Measurements from ENCODE around the gene STAB2.

- TF ChIP-seq CTCF (IDR thresholded peaks at IDR 0.05; ENCODE audit: control extremely low read depth in 1 of 3, insufficient read depth in 1 of 3, low read depth in 1 of 3, low read length in 3 of 3) = no peak
- TF ChIP-seq ASH2L (IDR thresholded peaks at IDR 0.05; ENCODE audit: low read length) = no peak
- no peak for TF ChIP-seq EZH2 (IDR thresholded peaks at IDR 0.05; ENCODE audit: low read depth, low read length, severe bottlenecking)
- no peak for TF ChIP-seq CREB1 (IDR thresholded peaks at IDR 0.05)
- TF ChIP-seq CBX5 (IDR thresholded peaks at IDR 0.05; ENCODE audit: low read depth, low read length) = no peak
- no peak for TF ChIP-seq YY1 (IDR thresholded peaks at IDR 0.05; ENCODE audit: low read depth, low read length)
- no peak for TF ChIP-seq SIN3A (conservative IDR thresholded peaks at IDR 0.05 in 1 of 2, IDR thresholded peaks at IDR 0.05 in 1 of 2; ENCODE audit: low read depth in 1 of 2, low read length in 2 of 2)
- TF ChIP-seq TEAD4 (IDR thresholded peaks at IDR 0.05; ENCODE audit: low read depth, low read length) = no peak
- no peak for TF ChIP-seq POLR2A (IDR thresholded peaks at IDR 0.05; ENCODE audit: control extremely low read depth in 1 of 2, low read depth in 2 of 2, low read length in 2 of 2)
- no peak for TF ChIP-seq TAF1 (IDR thresholded peaks at IDR 0.05; ENCODE audit: low read depth, low read length)
- no peak for TF ChIP-seq EP300 (IDR thresholded peaks at IDR 0.05; ENCODE audit: borderline replicate concordance in 1 of 2, low read depth in 2 of 2, low read length in 2 of 2)
These were observed 53.8 kb downstream of the STAB2 start for GRCh38 chr12:103640831-103641230.
